GM21737 (cell line): Measurements from ENCODE around the gene RPL13.
"Not testable (repeated sequence)": the region's sequence is repeated elsewhere in the genome, so short reads cannot be mapped to it uniquely, and the experiment has no call there.

Source experiments
- ATAC-seq: cut with Tn5 transposase; IDR thresholded peaks from one replicate; pipeline ENCODE4 v1.9.1; 2021; ENCODE audit warnings: mild to moderate bottlenecking, moderate library complexity; ENCODE audit not compliant: unreplicated experiment

Gene RPL13

DNA sequence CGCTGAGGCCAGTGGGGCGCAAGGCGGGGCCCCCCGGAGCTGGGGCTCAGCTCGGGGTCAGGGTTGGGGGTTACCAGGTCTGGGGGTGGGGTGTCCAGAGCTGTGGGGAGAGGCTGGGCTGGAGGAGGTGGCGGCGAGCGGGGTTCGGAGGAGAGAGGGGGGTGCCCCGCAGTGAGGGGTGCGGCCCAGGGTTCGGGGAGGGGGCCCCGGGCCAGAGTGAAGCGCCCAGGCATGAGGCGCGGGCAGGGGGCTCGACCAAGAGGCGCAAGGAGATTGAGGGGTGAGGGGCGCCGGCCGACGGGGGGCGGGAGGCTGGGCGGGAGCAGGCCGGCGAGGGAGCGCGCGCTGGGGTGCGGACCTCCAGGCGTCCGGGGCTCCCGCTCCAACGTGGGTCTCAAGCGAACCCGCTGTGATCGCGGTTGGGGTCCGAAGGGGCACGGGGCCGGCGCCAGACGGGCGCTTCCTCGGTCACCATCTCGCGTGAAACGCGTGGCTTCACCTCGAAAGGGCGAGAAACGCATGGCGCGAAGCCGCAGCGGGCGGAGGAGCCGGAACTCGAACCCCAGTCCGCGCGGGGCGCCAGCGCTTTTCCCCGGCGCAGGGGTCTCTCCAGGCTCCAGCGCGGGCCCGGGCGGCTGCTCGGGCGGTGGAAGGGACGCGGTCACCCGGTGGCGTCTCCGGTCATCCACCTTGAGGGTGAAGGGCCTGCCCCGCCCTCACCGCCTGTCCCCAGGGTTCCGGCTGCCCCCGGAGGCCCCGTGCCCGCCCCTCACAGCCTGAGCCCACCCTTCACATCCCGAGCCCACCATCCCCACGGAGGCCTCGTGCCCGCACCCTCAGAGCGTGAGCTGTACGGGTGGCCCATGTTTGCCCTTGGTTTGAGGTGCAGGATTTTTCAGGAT, 15.9 kb downstream of the RPL13 start:
- no peak for ATAC-seq

DNA sequence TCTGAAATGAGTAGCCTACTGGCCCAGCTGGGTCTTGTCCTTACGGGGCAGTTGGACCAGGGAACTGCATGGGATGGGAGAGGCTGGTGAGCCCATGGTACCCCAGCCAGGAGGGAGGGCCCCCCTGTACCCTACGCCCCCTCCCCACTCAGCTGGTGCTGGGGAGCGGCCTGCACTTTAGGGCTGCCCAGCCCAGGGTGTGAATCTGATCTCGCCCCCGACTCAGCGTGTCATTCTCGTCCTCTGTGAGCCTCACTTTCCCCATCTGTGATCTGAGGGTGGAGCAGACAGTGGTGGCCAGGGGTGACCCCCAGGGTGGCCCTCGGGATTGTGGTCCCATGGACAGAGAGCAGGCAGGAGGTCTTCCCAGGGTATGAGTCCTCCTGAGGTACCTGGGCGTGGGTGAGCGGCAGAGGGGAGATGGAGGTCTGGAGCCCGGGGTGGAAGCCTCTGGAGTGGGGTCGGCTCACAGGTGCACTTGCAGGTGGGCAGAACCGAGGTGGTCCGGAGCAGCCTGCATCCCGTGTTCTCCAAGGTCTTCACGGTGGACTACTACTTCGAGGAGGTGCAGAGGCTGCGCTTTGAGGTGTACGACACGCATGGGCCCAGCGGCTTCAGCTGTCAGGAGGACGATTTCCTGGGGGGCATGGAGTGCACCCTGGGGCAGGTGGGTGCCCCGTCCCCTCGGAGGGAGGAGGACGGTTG, 16.7 kb downstream of the RPL13 start:
- no peak for ATAC-seq

DNA sequence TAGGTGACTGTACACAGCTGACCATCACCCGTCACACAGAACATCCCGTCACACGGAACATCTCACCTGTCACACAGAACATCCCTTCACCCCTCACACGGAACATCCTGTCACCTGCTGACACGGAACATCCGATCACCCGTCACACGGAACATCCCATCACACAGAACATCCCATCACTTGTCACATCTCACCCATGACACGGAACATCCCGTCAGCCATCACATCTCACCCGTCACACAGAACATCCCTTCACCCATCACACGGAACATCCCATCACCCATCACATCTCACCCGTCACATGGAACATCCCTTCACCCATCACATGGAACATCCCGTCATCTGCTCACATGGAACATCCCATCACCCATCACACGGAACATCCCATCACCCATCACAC, 18.9 kb downstream of the RPL13 start:
- no peak for ATAC-seq

DNA sequence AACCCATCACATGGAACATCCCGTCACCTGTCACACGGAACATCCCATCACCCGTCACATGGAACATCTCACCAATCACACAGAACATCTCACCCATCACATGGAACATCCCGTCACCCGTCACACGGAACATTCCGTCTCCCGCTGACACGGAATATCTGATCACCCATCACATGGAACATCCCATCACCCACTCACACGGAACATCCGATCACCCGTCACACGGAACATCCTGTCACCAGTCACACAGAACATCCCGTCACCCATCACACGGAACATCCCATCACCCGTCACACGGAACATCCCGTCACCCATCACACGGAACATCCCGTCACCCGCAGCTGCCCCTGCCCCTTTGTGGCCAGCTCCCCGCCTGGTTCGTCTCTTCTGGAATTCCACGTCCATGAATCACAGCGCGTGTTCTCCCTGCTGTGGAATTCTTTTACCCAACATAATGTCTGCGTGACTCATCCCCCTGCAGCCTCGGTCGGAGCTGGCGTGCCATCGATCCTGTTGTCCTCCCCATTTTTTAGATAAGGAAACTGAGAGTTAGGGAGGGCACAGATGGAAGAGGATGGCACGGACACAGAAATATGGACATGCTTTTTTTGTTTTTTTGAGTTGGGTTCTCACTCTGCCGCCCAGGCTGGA, 20.7 kb downstream of the RPL13 start:
- ATAC-seq, result no peak

DNA sequence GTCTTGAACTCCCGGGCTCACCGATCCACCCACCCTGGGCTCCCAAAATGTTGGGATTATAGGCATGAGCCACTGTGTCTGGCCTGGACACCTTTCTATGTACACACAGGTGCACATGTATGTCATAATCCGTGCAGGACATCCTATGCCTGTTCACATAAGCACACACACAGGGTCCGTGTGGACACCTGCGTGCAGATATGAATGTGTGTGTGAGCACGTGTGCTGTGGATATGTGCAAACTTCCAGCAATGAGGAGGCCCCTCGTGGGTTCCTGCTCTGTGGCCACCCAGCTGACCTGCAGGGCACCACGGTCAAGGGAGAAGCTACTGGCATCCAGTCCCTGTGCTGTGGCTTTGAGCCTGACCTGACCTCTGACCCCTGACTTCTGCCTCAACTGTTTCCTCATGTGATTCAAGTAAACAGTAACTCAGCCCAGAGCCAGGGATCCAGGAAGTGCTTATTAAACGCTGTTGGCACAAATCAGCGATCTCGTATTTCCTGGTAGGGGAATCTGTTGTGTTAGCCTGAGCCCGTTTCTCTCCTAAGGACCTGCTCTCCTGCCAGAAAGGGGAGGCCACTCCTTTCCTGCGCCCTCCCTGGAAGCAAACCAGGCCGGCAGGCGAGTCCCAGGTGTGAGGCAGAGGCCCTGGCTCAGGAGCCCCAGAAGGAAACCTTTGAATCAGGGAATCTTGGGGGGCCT, 21.5 kb downstream of the RPL13 start:
- ATAC-seq, result no peak

DNA sequence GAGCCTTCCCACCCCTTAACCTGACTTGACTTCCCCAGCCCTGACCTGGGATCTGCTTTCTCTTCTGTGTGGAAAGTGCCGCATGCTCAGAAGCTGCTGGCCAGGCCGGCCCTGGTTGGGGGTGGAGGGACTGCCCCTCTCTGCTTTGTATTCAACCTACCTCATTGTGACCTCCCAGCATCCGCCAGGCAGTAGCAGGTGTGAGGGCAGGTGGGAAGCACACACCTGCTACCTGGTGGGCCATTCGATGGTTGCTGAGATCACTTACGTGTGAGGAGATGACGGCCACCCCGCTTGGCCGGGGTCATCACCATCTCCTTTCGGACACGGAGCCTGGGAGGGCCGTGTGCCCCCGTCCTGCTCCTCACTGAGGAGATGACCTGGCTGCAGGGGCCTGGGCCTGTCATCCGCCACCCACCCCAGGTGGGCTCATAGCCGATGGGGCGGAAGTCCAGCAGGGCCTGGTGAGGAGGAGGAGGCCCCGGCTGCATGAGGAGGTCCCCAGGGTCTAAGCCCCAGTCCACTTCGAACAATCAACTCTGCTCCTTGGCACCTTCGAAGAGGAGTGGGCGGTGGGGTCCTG, 22.2 kb downstream of the RPL13 start:
- ATAC-seq, result no peak

DNA sequence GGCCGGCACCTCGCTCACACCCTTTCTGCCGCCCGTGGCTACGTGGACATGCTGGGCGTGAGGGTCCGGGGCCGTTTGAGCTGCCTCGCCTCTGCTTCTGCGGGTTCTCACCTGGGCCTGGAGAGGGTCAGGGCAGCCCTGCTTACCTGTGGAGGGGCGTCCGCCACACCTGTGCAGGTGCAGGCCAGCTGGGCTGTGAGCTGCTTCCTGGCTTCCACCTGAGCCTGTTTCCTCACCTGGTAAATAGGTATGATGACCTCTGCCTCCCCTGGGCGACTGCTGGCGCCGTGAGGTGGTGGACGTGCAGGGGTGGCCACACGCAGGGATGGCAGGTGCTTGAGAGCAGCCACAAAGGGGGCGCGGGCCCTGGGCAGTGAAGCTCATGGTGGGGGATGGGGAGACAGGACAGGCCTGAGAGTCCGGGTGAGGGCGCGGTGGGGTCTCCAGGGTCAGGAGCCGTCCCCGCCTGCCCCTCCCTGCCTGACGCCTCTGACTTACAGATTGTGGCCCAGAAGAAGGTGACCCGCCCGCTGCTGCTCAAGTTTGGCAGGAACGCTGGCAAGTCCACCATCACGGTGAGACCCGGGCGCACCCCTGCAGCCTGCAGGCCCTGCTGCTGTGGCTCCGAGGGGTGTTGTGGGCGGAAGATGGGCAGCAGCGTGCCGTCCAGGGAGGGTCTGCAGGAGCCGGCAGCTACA, 22.9 kb downstream of the RPL13 start:
- no peak for ATAC-seq

DNA sequence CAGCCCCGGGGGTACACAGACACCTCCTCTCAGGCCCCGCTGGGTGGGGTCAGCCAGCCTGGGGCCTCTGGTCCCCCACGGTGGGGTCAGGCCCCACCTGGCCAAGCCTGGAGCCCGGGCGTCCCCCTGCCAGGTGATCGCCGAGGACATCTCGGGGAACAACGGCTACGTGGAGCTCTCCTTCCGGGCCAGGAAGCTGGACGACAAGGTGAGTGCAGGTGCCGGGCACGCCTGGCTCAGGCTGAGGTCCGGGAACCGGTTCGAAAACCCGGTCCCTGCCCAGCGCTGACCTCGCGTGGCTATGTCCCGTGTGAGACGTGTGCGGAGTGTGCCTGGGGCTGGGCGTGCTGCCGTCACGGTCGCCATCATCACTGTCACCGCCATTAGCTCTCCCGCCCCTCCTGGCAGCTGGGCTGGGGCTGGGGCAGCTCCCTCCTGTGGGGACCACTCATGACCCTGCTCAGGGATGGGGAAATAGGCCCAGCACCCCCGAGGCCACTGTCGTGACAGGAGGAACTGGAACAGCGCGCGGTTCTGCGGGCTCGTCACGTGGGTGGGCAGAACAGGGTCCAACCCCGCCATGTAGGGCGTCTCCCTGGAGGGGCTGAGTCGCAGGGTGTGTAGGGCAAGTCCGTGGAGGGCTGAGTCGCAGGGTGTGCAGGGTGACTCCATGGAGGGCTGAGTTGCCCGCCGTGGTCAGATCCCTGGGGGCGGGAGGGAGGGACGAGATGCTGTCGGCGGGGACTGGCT, 23.6 kb downstream of the RPL13 start:
- no peak for ATAC-seq

DNA sequence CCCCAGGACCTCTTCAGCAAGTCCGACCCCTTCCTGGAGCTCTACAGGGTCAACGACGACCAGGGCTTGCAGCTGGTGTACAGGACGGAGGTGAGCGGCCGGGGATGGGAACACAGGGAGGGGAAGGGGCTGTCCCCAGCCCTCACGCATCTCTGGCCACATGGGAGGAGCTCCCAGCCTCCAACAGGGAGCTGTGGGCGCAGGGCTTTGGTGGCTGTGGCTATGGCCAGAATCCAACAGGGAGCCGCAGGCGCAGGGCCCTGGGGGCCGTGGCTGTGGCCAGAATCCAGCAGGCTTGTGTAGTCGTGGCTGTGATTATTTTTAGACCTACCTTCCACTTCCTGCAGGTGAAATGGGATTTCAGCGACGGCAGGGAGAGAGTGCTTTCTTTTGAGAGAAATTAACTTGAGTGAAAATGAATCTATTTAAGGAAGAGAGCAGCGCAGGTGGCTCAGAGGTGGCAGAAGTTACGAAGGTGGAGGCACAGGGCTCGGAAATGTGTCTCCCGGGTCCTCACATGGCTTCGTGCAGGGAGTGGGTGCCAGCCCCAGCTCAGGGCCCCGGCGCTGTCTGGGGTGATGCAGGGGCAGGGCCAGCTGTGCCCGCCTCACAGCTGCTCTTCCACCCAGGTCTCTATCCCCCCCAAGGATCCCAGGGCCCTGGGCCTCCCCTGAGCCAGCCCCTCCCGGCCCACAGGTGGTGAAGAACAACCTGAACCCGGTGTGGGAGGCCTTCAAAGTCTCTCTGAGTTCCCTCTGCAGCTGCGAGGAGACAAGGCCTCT, 24.5 kb downstream of the RPL13 start:
- no peak for ATAC-seq

DNA sequence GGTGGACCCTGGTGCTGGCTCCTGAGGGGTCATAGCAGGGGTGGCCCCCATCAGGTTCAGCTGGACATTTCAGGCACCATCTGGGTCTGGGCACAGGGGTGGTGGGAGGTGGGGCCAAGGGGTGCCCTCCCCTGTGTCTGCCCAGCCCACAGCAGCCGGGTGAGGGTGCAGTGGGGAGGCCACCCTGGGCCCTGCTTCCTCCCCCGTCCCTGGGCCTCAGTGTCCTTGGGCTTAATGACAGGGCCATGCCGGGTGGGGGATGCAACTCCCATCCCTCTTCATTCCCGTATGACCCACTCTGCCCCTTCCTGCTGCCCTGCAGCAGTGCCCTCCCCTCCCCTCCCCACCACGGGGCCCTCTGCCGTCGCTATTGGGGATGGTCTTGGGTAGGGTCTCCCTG, 25.7 kb downstream of the RPL13 start:
- ATAC-seq, result no peak

DNA sequence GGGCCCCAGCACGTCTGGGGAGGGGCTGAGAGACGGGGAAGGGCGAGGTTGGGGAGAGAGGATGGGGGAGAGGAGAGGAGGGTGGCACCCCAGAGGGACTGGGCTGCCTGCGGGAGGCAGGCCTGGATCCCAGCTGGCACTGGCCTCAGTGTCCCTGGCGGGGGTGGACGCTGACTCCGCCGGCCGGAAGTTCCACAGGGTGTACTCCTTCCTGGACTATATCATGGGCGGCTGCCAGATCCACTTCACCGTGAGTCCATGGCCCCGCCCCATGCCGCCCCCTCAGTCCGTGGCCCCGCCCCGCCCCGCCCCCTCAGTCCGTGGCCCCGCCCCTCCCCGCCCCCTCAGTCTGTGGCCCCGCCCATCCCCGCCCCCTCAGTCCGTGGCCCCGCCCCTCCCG, 26.4 kb downstream of the RPL13 start:
- ATAC-seq, result no peak

DNA sequence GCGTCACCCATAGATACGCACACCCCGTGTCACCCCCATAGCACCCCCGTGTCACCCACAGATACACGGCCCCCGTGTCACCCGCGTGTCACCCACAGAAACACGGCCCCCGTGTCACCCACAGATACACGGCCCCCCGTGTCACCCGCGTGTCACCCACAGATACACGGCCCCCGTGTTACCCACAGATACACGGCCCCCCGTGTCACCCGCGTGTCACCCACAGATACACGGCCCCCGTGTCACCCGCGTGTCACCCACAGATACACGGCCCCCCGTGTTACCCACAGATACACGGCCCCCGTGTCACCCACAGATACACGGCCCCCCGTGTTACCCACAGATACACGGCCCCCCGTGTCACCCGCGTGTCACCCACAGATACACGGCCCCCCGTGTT, 27.2 kb downstream of the RPL13 start:
- not testable (repeated sequence) for ATAC-seq

DNA sequence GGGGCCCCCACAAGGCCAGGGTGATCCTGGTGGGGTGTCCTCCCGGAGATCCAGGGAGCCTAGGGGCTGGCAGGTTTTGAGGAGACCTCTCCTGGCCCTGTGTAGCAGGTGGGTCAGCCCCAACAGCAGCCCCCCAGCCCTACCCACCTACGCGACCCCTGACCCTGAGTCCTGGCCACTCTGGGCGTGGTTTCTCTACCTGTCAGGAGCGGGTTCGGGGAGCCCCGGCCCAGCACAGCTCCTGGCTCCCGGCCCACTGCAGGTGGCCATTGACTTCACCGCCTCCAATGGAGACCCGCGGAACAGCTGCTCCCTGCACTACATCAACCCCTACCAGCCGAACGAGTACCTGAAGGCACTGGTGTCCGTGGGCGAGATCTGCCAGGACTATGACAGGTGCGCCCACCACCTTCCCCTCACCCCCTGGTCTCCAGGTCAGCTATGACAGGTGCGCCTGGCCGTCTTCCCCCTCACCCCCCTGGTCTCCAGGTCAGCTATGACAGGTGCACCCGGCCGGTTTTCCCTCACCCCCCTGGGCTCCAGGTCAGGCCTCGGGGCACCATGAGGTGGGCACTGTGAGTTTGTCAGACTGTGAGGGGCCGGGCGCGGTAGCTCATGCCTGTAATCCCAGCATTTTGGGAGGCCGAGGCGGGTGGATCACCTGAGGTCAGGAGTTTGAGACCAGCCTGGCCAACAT, 28.1 kb downstream of the RPL13 start:
- ATAC-seq, result no peak

DNA sequence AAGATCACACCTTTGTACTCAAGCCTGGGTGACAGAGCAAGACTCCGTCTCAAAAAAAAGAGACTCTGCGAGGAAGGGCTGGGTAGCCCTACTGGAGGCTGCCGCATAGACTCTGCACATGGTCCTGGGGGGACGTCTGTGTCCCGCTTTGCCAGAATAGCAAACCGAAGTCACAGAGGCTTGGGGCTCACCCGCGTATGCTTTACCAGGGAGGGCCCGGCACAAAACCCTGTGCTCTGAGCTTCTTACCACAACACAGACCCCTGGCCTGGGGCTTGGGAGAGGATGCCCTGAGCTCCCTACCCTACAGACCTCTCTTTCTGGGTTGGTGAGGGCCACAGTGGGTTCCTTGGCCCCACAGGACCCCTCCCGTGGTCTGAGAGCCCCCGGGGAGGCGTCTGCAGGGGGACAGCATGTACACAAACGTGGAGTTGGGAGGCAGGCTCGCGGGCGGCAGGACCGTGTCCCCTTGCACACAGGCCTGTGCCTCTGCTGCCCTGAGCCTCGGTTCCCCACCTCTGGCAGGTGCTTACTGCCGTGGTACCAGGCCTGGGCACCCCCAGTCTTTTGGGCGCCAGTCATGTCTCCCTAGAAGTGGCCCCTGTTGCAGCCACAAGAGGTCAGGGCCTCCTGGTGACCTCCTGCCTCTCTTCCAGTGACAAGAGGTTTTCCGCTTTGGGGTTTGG, 28.9 kb downstream of the RPL13 start:
- no peak for ATAC-seq

DNA sequence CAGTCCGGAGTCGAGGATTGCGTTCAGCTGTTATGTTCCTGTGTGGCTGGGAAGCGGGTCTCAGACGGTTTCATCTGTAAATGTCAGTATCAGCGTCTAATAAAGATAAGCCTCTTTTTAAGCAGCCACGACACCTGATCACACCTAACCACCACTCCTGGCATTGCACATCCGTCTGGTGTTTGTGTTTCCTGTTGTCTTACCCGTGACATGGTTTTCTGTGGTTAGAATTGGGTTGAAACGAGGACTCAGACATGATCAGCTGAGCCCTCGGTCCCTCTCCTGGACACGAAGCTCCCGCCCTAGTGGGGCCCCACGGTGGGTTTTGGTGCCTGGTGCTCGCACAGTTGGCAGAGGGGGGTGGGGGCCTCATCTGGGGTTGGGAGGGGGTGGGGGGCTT, 33.4 kb downstream of the RPL13 start:
- ATAC-seq, result no peak

DNA sequence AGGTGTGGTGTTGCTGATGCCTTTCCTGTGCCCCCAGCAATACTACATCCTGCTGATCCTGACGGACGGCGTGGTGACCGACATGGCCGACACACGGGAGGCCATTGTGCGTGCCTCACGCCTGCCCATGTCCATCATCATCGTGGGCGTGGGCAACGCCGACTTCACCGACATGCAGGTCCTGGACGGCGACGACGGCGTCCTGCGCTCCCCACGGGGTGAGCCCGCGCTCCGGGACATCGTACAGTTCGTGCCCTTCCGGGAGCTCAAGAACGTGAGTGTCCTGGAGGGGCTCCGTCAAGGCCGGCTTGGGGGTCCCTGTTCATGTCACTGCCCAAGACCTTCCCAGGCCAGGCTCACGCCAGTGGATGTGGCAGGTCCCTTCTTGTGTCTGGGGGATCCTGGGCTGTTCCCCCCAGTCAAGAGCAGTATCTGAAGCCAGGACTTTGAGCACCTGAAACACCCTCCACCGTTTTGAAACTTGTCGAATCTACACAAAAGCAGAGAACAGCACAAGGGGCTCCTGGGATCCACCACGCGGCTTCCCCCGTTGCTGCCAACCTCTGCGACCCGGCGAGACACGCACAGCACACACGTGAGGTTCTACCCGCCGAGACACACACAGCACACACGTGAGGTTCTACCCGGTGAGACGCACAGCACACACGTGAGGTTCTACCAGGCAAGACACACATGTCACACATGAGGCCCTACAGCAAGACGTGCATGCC, 35.0 kb downstream of the RPL13 start:
- no peak for ATAC-seq
